ENCODE results near the gene C2CD2. TPM values are rescaled to one million over a fixed set of nuclear protein-coding genes. Genes with fewer than 3 reads are reported as not detected.

Gene C2CD2
- total RNA-seq, 1 donor from 2014 or later: 15.3 TPM

DNA sequence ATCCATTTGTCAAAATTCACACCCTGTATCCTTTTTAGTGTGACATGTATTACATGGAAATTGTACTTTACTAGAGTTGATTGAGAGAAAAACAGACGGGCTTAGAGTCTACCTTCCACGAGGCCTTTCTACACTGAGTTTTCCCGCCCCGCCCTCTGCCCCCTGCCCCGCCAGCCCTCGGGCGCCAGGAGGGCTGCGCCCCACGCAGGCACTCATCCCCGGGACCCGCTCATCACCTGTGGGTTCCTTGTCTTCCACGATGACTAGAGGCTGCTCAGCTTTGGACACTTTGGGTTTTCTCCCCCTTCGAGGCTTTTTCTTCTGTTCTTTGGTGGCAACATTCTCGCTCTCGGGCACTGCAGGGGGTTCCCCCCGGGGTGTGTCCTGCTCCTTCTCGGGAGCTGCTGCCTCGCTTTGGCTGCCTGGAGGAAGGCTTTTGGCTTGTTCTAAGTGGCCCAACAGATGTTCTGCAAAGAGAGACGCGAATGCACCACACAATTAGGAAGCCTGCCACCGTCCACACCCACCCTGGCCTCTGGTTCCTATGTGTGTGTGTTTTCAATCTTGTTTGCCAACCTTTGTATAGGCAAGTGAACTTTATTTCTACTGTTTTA, 114.3 kb downstream of the C2CD2 start:
- no peak overlapping the region for H2AFZ ChIP-seq (replicated peaks)
- Mint-ChIP-seq H3K36me3 (peaks cover 40% of the 10 kb centered on the region), H3K4me1 (peaks cover 13% of the 10 kb centered on the region), H3K27ac (no peak overlapping the region), H3K4me3 (no peak overlapping the region), H3K27me3 (ENCODE audit: insufficient read depth, low read depth) (peaks cover 5% of the 10 kb centered on the region), H3K9me3 (peaks cover 13% of the 10 kb centered on the region)
- H3K4me2 ChIP-seq: no peak overlapping the region
- H4K20me1 ChIP-seq (ENCODE audit: low read depth): no peaks in the 10 kb centered on the region
- H3K27ac ChIP-seq: no peak overlapping the region
- no peak for DNase-seq (ENCODE audit: low spot score)
- H3K4me3 ChIP-seq: no peak overlapping the region
- TF ChIP-seq, protein P1, sequence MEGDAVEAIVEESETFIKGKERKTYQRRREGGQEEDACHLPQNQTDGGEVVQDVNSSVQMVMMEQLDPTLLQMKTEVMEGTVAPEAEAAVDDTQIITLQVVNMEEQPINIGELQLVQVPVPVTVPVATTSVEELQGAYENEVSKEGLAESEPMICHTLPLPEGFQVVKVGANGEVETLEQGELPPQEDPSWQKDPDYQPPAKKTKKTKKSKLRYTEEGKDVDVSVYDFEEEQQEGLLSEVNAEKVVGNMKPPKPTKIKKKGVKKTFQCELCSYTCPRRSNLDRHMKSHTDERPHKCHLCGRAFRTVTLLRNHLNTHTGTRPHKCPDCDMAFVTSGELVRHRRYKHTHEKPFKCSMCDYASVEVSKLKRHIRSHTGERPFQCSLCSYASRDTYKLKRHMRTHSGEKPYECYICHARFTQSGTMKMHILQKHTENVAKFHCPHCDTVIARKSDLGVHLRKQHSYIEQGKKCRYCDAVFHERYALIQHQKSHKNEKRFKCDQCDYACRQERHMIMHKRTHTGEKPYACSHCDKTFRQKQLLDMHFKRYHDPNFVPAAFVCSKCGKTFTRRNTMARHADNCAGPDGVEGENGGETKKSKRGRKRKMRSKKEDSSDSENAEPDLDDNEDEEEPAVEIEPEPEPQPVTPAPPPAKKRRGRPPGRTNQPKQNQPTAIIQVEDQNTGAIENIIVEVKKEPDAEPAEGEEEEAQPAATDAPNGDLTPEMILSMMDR (IDR thresholded peaks at IDR 0.05): no peak
- TF ChIP-seq EZH2phosphoT487 (IDR thresholded peaks at IDR 0.05) (no peak), EZH2 (IDR thresholded peaks at IDR 0.05) (no peak)
- H3K36me3 ChIP-seq: no peaks in the 10 kb centered on the region
- peaks cover 12% of the 10 kb centered on the region for H3K9me3 ChIP-seq (ENCODE audit: low read depth)
- no peaks in the 10 kb centered on the region for H3K79me2 ChIP-seq (ENCODE audit: low read depth)
- no peaks in the 10 kb centered on the region for H3F3A ChIP-seq (ENCODE audit: low read depth)
- no peak overlapping the region for H3K9ac ChIP-seq
- H3K27me3 ChIP-seq: no peaks in the 10 kb centered on the region
- peaks cover 7% of the 10 kb centered on the region for H3K4me1 ChIP-seq

DNA sequence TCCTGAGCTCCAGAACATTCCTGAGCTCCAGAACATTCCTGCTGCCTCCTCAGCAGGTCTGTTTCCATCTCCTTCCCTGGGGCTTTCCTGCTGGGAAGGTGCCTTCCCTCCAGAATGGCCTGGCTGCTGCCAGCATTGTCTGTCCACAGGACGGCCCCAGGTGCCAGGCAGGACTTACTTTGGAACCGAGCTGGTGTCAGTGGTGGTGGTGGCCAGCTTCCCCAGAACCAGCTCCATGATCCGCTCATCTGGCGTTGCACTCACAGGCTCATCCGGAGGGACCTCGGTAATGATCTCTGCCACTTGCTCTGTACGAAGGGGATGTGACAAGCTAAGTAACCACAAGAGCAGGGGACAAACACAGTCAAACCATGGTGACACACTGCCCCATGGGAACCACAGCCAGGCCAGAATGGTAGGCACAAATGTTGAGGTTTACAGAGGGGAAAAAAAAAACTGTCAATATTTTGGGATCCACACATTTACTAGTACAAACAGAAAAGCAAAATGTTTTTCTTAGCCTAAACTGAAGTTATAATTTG, 116.0 kb downstream of the C2CD2 start:
- Histone ChIP-seq H3K4me3 (no peak overlapping the region), H3K4me2 (no peak overlapping the region), H3K27ac (no peak overlapping the region), H2AFZ (replicated peaks) (no peak overlapping the region), H3F3A (ENCODE audit: low read depth) (no peaks in the 10 kb centered on the region), H3K9ac (no peak overlapping the region), H3K79me2 (ENCODE audit: low read depth) (no peaks in the 10 kb centered on the region), H3K36me3 (no peaks in the 10 kb centered on the region), H3K4me1 (peaks cover 7% of the 10 kb centered on the region), H3K9me3 (ENCODE audit: low read depth) (peaks cover 12% of the 10 kb centered on the region), H4K20me1 (ENCODE audit: low read depth) (no peaks in the 10 kb centered on the region), H3K27me3 (no peaks in the 10 kb centered on the region)
- H3K27me3 Mint-ChIP-seq (ENCODE audit: insufficient read depth, low read depth): peaks cover 2% of the 10 kb centered on the region
- TF ChIP-seq EZH2 (IDR thresholded peaks at IDR 0.05): no peak
- TF ChIP-seq EZH2phosphoT487 (IDR thresholded peaks at IDR 0.05): no peak
- TF ChIP-seq, protein P1 (IDR thresholded peaks at IDR 0.05): no peak
- peaks cover 13% of the 10 kb centered on the region for H3K9me3 Mint-ChIP-seq
- H3K36me3 Mint-ChIP-seq: peaks cover 36% of the 10 kb centered on the region
- DNase-seq (ENCODE audit: low spot score): no peak
- no peak overlapping the region for H3K4me3 Mint-ChIP-seq
- no peak overlapping the region for H3K27ac Mint-ChIP-seq
- peaks cover 5% of the 10 kb centered on the region for H3K4me1 Mint-ChIP-seq

DNA sequence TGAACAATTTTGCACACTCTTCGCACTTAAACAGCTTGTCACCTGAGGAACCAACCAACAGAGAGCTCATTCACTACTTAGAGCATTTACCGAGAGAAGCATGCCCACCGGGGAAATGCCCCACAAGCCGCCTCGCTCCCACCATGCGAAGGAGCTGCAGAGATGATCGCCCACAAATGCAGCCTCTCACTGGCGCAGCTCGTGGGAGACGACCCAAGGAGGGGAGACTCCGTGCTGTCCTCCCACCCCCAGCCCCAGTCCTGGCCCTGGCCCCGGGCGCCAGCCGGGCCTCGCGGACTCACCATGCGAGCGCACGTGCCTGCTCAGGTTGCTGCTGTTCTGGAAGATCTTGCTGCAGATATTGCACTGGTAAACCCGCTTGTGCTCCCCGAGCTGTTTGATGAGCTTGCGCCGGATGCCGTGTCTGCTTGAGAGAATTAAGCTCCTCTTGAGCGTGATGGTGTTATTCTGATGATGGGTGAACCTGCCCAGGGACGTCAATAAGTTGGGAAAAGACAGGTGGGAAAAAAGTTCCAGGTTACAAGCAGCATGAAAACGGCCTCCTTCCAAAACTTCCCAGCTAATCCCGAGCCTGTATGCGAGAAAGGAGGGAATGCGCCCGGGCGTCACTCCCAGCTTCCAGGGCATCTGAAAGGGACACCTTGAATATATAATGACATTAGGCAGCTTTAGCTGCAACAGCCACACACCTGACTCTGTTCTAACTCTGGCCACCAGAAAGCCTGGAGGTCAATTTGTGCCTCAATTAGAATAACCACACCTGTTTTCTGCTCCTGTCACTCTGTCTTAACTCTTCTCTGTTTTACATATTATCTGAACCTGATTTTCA, 117.4 kb downstream of the C2CD2 start:
- H2AFZ ChIP-seq (replicated peaks): no peak overlapping the region
- H3K27ac ChIP-seq: no peak overlapping the region
- H3K27me3 Mint-ChIP-seq (ENCODE audit: insufficient read depth, low read depth): peaks cover 2% of the 10 kb centered on the region
- H3K36me3 ChIP-seq: no peaks in the 10 kb centered on the region
- peaks cover 7% of the 10 kb centered on the region for H3K4me1 ChIP-seq
- peaks cover 5% of the 10 kb centered on the region for H3K4me1 Mint-ChIP-seq
- H3K27me3 ChIP-seq: no peaks in the 10 kb centered on the region
- peak overlapping the region; percentile 69 for H3K27ac Mint-ChIP-seq
- H3K9me3 ChIP-seq (ENCODE audit: low read depth): peaks cover 10% of the 10 kb centered on the region
- peaks cover 12% of the 10 kb centered on the region for H3K9me3 Mint-ChIP-seq
- DNase-seq (ENCODE audit: low spot score): no peak
- no peaks in the 10 kb centered on the region for H3K79me2 ChIP-seq (ENCODE audit: low read depth)
- no peak overlapping the region for H3K4me3 ChIP-seq
- no peak overlapping the region for H3K4me2 ChIP-seq
- H3K36me3 Mint-ChIP-seq: peaks cover 35% of the 10 kb centered on the region
- no peak overlapping the region for H3K9ac ChIP-seq
- TF ChIP-seq, protein P1 (IDR thresholded peaks at IDR 0.05): no peak
- TF ChIP-seq EZH2phosphoT487 (IDR thresholded peaks at IDR 0.05): no peak
- no peak for TF ChIP-seq EZH2 (IDR thresholded peaks at IDR 0.05)
- no peaks in the 10 kb centered on the region for H4K20me1 ChIP-seq (ENCODE audit: low read depth)
- H3K4me3 Mint-ChIP-seq: no peak overlapping the region
- H3F3A ChIP-seq (ENCODE audit: low read depth): no peaks in the 10 kb centered on the region

All from neural progenitor cell (in vitro differentiated cells).